Choroid plexus epithelial cell (primary cell): ENCODE results near the gene MAPKBP1.
"Not testable (repeated sequence)": the region's sequence is repeated elsewhere in the genome, so short reads cannot be mapped to it uniquely, and the experiment has no call there.

Experiments
- DNase-seq: peaks from one replicate; pipeline ENCODE4 v3.0.0-alpha.2; 2010; ENCODE audit warnings: low read depth
- H3K4me3 ChIP-seq: 2 replicates; pipeline ENCODE4 v1.5.1; 2011; ENCODE audit warnings: low read depth, mild to moderate bottlenecking, control low read depth, low read length, moderate library complexity
- CTCF ChIP-seq: conservative IDR thresholded peaks from 2 replicates; pipeline ENCODE4 v1.5.1; 2011; ENCODE audit warnings: low read depth, mild to moderate bottlenecking, control low read depth, inconsistent platforms, low read length, moderate library complexity

The MAPKBP1 gene

GRCh38 chr15:41774062-41774881 lies at the start of gene MAPKBP1:
Gene MAPKBP1 (plus strand): TSS chr15:41774484. CDS start chr15:41775276, 792 bp downstream.
- peak; percentile 99 for DNase-seq
- H3K4me3 ChIP-seq: peak within 1 kb of the TSS; percentile 81
- TF ChIP-seq CTCF: peak; percentile 74

GRCh38 chr15:41727143-41727542 lies 47.1 kb upstream of the MAPKBP1 start:
- TF ChIP-seq CTCF: no peak
- H3K4me3 ChIP-seq: no peak overlapping the region
- peak; percentile 74 for DNase-seq

GRCh38 chr15:41728061-41728460 lies 46.2 kb upstream of the MAPKBP1 start:
- peak; percentile 60 for DNase-seq
- not testable (repeated sequence) for H3K4me3 ChIP-seq

- H3K4me3 ChIP-seq: no peak overlapping the region
- no peak for DNase-seq
- TF ChIP-seq CTCF: no peak
These were observed 43.7 kb upstream of the MAPKBP1 start for GRCh38 chr15:41730543-41730942.

GRCh38 chr15:41732483-41732882 lies 41.8 kb upstream of the MAPKBP1 start:
- no peak for TF ChIP-seq CTCF
- DNase-seq: no peak
- no peak overlapping the region for H3K4me3 ChIP-seq

- no peak overlapping the region for H3K4me3 ChIP-seq
- peak; percentile 21 for DNase-seq
- TF ChIP-seq CTCF: no peak
These were observed 40.2 kb upstream of the MAPKBP1 start for GRCh38 chr15:41734079-41734478.

- no peak for TF ChIP-seq CTCF
- DNase-seq: no peak
- no peak overlapping the region for H3K4me3 ChIP-seq
These were observed 39.2 kb upstream of the MAPKBP1 start for GRCh38 chr15:41735046-41735445.

GRCh38 chr15:41735492-41735891 lies 38.8 kb upstream of the MAPKBP1 start:
- H3K4me3 ChIP-seq, DNase-seq: not testable (repeated sequence)
